T follicular helper cell (primary cell): Measurements from ENCODE around the gene TRIM33.

ENCODE experiments used
- DNase-seq: peaks from one replicate; pipeline ENCODE4 v3.0.0-alpha.2; 2020; ENCODE audit warnings: low read depth
- total RNA-seq, 2 experiments: gene quantifications; one replicate each; lab custom pipeline; 2026; lab: John Stamatoyannopoulos, UW

TRIM33 gene
- total RNA-seq = 101 to 136 reads per million in 2 experiments

DNA sequence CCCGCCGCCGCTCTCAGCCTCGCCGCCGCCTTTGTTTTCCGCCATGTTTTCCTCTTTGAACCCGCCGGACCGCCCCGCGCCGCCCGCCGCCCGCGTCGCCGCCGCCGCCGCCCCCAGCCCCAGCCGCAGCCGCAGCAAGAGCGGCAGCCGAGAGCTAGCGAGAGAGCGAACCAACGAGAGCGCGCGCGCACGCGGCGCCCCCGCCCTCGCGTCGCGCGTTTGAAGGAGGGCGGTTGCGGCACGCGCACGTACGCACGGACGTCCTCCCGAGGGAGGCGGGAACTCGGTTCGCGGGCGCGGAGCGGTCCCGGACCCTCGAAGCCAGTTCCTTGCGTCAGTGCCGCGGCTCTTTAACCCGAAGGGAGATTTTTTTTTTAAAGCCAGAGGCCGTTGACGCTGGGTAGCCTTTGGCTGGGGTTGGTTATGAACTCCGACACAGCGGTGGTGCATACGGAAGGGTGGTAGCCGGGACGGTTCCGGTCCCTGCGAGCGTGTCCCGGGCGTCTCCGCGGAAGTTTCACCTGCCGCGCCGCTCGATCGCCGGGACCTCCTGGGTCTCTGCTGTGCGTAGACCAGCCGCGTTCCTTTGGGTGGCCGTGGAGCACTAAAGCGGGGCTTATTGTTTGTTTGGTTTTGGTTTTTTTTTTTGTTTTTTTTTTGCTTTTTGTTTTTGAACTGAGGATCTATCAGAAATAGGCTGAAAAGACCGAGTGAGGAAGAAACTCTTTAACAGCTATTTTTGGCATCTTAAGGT lies at the start of gene TRIM33:
TSS of gene TRIM33 (minus strand) at position 172 of the 754 bp plus-strand sequence. CDS start at position 45, 127 bp downstream.
- peak; percentile 85 for DNase-seq

GRCh38 chr1:114559356-114559755 lies 48.4 kb upstream of the TRIM33 start:
- DNase-seq = no peak

DNA sequence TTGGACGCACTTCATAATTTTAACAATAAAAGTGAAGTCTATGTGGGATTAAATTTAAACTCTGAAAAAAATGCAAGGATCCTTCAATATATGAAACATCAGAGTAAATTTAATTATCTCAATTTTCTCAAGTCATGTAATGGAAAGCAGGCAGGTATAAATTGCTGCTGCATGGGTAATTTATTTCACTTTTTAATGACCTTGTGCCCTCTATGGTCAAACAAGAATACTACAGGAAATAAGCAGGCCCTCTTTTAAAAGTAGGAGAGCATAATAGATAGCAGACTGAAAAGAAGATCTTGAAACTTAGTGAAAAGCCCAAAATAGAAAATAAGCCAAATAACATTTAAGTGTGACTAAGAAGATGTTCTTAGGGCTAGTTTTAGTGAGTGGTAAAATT lies 47.5 kb upstream of the TRIM33 start:
- no peak for DNase-seq

DNA sequence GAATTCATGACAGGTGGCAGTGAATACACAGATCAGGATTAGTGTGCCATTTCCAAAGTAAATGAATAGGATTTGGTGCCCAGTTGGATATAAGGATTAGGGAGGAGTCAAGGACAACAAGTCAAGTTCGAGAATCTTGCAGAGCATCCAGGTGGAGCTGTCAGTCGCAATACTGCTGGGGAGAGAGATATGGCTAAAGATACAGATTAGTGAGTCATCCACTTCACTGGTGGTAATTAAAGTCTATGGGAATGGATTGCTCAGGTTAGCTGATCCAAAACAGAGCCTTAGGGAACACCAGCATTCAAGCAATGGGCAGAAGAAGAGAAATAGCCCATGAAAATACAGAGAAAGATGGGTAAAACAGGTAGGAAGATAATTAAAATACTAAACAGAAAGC lies 43.6 kb upstream of the TRIM33 start:
- DNase-seq = no peak

GRCh38 chr1:114552106-114552639 lies 41.2 kb upstream of the TRIM33 start:
- no peak for DNase-seq

GRCh38 chr1:114551400-114551799 lies 40.4 kb upstream of the TRIM33 start:
- DNase-seq = no peak

- DNase-seq = no peak
These were observed 39.3 kb upstream of the TRIM33 start for GRCh38 chr1:114550336-114550735.

GRCh38 chr1:114549137-114549536 lies 38.1 kb upstream of the TRIM33 start:
- DNase-seq = no peak

- DNase-seq = no peak
These were observed 36.1 kb upstream of the TRIM33 start for GRCh38 chr1:114547076-114547475.

GRCh38 chr1:114545796-114546195 lies 34.8 kb upstream of the TRIM33 start:
- DNase-seq = no peak

DNA sequence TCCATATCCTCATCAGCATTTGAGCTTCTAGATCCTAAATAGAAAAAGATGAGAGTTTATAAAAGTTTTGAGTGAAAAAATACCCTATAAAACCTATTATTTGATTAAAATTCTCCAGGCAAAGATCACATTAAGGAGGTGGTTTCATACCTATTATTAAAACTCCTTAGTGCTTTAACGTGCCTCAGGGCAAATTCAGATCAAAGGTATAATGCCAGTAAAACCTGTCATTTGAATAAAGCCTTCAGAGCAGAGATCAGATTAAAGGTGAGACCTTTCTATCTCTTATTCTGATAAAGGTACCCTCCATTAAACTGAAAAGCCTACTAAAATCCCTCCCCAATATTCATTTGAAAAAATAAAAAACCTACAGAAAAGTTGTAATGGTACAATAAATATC lies 34.3 kb upstream of the TRIM33 start:
- DNase-seq = no peak

DNA sequence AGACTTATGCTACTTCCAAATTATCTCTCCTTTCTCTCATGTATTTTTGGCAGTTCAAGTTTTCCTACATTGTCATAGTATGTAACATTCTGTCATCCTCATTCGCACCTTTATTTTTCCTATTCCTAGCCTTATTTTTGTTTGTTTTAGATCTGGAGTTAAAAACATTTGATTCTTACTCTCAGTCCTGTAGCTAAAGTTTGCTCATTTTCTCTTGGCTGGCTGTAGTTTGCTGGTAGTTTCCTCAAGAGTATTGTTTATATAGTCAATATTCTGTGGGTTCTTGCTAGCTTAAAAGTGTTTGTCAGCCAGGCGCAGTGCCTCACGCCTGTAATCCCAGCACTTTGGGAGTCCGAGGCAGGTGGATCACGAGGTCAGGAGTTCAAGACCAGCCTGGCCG lies 29.8 kb upstream of the TRIM33 start:
- DNase-seq = no peak

DNA sequence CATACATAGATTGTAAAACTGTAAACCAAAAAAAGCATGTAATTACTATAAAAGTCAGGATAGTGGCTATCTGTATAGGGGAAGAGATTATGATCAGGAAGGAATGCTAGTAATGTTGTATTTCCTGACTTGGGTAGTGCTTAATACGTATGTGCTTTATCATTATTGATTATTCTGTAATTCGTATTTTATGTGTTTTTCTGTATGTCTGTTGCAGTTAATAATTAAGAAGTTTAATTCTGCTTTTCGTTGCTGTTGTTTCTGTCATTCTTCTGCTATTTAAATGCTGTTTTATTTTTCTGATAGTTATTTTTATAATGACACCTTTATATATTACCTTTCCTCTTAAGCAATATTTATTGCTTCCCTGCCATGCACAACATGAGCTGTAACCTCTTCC lies 29.3 kb upstream of the TRIM33 start:
- no peak for DNase-seq

DNA sequence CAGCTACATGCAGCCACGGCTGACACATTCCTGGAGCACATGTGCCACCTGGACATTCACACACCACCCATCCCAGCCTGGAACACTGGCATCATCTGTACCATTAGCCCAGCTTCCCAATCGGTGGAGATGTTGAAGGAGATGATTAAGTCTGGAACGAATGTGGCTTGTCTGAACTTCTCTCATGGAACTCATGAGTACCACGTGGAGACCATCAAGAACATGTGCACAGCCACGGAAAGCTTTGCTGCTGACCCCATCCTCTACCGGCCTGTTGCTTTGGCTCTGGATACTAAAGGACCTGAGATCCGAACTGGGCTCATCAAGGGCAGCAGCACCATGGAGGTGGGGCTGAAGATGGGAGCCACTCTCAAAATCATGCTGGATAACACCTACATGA lies 25.0 kb upstream of the TRIM33 start:
- no peak for DNase-seq

- DNase-seq = no peak
These were observed 24.4 kb upstream of the TRIM33 start for GRCh38 chr1:114535401-114535800.

- no peak for DNase-seq
These were observed 20.1 kb upstream of the TRIM33 start for GRCh38 chr1:114531094-114531493.

GRCh38 chr1:114530224-114530623 lies 19.2 kb upstream of the TRIM33 start:
- no peak for DNase-seq

- no peak for DNase-seq
These were observed 13.9 kb upstream of the TRIM33 start for GRCh38 chr1:114524944-114525343.

GRCh38 chr1:114522264-114522575 lies 11.2 kb upstream of the TRIM33 start:
- DNase-seq = no peak

DNA sequence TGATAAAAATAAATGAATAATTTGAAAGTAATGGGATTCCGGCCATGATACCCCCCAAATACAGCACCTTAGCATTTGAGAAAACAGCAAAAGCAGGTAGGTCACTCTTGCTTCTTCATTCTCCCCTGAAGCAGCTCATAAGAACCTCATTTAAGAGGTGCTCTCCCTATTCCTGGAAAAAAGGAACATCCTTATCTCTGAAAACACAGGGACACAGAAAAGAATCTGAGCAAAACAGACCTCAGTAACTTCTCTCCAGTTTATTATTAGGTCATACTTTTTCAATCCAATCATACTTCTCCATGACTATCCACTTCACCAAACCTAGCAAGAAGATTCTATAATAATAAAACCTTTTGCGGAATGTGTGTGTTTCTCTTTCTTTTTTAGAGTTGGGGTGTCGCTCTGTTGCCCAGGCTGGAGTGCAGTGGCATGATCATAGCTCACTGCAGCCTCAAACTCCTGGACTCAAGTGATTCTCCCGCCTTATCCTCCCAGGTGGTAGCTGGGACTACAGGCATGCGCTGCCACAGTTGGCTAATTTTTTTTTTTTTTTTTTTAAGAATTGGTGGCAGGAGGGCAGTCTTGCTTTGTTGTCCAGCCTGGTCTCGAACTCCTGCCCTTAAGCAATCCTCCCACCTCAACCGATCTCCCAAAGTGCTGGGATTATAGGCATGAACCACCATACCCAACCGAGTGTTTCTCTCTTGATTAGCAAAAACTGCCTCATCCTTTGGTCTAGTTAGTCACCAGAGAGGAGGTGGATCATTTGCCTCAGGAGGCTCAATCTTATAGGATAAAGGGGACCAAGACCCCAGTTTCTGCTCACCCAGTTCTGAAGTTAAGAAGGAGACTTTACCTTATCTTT lies 10.6 kb upstream of the TRIM33 start:
- DNase-seq = no peak

DNA sequence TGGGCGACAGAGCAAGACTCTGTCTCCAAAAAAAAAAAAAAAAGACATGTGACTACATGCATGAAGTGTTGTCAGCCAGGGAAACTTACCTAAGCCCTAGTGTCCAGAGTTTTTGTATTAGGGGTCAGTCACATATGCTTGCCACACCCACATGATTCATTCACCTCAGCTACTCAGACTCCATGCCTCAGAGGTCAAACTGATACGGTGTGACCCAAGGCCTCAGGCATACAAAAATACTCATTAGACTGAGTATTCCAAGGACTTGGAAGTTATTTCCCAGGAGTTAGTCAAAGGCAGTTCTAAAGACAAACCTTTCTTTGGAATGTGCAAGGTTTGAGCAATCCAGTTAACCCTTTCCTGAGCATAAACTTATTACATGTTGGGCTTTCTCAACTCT lies 6.3 kb upstream of the TRIM33 start:
- no peak for DNase-seq

DNA sequence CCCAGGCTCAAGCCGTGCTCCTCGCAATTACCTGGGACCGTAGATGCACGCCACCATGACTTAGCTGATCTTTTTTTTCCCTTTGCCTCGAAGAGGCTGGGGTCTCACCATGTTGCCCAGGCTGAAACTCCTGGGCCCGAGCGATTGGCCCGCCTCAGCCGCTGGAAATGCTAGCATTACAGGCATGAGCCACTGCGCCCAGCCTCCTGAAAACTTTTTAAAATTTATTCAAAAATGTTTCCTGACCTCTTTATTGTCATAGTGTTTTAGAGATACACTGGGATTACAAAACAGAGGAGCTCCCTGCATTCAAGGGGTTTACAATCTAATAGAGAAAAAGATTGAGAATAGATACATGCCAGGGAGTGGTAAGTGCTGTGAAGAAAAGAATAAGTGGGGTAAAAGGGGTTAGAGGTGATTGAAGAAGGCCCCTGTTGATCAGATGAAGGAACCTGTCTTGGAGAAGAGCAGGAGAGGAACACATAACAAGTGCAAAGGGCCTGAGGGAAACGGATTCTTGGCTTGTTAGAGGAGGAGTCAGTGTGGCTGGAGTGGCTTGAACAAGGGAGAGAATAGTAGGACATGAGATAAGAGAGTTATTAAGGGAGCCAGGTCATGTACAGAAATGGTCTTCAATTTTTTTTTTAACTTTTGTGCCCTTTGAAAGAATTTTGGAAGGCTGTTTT lies 1.7 kb upstream of the TRIM33 start:
- DNase-seq = no peak
